Measurements from ENCODE around the gene SOS1.

- TF ChIP-seq FOXA2 (IDR thresholded peaks at IDR 0.05) (no peak), MAX (IDR thresholded peaks at IDR 0.05) (no peak), YY1 (IDR thresholded peaks at IDR 0.05) (no peak), CTCF (IDR thresholded peaks at IDR 0.05; ENCODE audit: low read depth, low read length, missing input control) (no peak), FOXA1 (IDR thresholded peaks at IDR 0.05) (no peak), JUND (IDR thresholded peaks at IDR 0.05) (no peak), ATF3 (IDR thresholded peaks at IDR 0.05) (no peak), HNF4G (IDR thresholded peaks at IDR 0.05) (no peak), GABPA (IDR thresholded peaks at IDR 0.05 in 1 of 2, conservative IDR thresholded peaks at IDR 0.05 in 1 of 2) (no peak), RAD21 (IDR thresholded peaks at IDR 0.05) (no peak), TAF1 (conservative IDR thresholded peaks at IDR 0.05) (no peak), SP1 (IDR thresholded peaks at IDR 0.05) (no peak), REST (IDR thresholded peaks at IDR 0.05) (no peak)
- TF ChIP-seq, protein P1, sequence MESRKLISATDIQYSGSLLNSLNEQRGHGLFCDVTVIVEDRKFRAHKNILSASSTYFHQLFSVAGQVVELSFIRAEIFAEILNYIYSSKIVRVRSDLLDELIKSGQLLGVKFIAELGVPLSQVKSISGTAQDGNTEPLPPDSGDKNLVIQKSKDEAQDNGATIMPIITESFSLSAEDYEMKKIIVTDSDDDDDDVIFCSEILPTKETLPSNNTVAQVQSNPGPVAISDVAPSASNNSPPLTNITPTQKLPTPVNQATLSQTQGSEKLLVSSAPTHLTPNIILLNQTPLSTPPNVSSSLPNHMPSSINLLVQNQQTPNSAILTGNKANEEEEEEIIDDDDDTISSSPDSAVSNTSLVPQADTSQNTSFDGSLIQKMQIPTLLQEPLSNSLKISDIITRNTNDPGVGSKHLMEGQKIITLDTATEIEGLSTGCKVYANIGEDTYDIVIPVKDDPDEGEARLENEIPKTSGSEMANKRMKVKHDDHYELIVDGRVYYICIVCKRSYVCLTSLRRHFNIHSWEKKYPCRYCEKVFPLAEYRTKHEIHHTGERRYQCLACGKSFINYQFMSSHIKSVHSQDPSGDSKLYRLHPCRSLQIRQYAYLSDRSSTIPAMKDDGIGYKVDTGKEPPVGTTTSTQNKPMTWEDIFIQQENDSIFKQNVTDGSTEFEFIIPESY (IDR thresholded peaks at IDR 0.05) = no peak
Observed at GRCh38 chr2:38945911-38946310, 174.9 kb downstream of the SOS1 start.
